GM19043 (cell line): Measurements from ENCODE around the gene PRAMEF7.
"Not testable (repeated sequence)": the region's sequence is repeated elsewhere in the genome, so short reads cannot be mapped to it uniquely, and the experiment has no call there.

Source experiments
- ATAC-seq: cut with Tn5 transposase; IDR thresholded peaks from one replicate; pipeline ENCODE4 v1.9.1; 2021; ENCODE audit warnings: low read depth; ENCODE audit not compliant: unreplicated experiment

Gene PRAMEF7

DNA sequence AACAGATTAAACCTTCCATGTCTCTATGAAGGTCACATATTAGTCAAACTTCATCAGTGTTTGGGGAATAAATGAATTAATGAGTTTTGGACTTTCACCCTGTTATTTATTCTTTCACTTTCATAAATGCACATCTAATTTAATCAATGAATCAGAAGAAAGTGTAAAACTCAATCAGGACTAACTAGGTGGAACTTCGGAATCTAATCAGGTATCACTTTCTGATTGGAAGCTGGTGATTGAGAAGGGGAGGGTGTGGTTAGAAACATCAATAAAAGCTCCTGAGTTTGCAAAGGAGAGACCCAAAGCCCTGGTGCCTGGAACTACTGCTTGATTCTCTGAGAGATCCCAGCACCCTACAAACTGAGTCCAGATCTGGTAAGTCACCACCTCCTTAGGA, at the start of gene PRAMEF7:
TSS of gene PRAMEF7 (plus strand) at position 301 of the 400 bp plus-strand sequence. CDS start 1,083 bp downstream, outside the sequence.
- not testable (repeated sequence) for ATAC-seq

GRCh38 chr1:12878453-12878852, 38.0 kb upstream of the PRAMEF7 start:
- ATAC-seq: not testable (repeated sequence)

DNA sequence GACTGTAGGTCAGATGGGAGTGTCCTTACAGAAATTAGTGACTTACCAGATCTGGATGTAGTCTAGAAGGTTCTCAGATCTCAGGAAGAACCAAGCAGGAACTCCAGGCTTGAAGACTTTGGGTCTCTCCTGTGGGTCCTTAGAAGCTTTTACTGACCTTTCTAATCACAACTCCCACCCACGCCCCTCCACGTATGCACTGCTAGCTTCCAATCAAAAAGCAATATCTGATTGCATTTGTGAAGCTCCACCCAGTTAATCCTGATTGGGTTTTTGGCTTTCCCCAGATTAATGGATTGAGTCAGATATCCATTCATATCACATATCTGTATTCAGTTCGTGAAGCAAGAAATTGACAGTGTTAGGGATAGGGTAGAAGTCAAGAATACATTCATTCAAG, 30.3 kb upstream of the PRAMEF7 start, which contains the start of gene PRAMEF4:
TSS of gene PRAMEF4 (minus strand) at position 101 of the 400 bp plus-strand sequence. CDS start 2,807 bp downstream, outside the sequence.
- not testable (repeated sequence) for ATAC-seq

DNA sequence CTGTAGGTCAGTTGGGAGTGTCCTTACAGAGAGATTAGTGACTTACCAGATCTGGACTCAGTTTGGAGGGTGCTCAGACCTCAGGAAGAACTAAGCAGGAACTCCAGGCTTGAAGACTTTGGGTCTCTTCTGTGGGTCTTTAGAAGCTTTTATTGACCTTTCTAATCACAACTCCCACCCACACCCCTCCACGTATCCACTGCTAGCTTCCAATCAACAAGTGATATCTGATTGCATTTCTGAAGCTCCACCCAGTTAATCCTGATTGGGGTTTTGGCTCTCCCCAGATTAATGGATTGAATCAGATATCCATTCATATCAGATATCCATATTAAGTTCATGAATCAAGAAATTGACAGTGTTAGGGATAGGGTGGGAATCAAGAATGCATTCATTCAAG, 18.2 kb upstream of the PRAMEF7 start, which contains the start of gene PRAMEF10:
TSS of gene PRAMEF10 (minus strand) at position 101 of the 400 bp plus-strand sequence. CDS start 2,423 bp downstream, outside the sequence.
- not testable (repeated sequence) for ATAC-seq

- not testable (repeated sequence) for ATAC-seq
Observed at GRCh38 chr1:12899186-12899585, 17.2 kb upstream of the PRAMEF7 start.

GRCh38 chr1:12903793-12904572, 12.4 kb upstream of the PRAMEF7 start:
- ATAC-seq: not testable (repeated sequence)

- ATAC-seq: not testable (repeated sequence)
Observed at GRCh38 chr1:12921749-12922148, 5.3 kb downstream of the PRAMEF7 start.

DNA sequence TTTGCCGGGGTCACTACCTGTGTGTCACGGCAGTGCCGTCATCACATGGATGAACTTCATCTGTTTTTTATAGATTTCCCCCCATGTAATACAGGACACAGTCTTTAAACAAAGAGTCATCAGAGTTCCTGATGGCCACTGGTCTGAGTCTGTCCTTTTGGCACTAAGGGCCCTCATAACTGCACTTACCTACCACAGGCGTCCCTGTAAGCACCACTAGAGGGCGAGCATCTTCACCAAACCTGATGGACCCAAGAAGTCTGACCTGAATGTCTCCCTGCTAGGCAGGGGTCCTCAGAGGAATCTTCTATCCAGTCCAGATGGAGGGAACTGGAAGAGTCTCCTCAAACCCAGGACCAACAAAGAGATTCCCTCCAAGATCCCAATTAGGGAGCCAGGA, 8.0 kb downstream of the PRAMEF7 start:
- ATAC-seq: not testable (repeated sequence)

GRCh38 chr1:12947480-12947879, 31.1 kb downstream of the PRAMEF7 start, which contains the start of gene PRAMEF6:
PRAMEF6 (minus strand) TSS chr1:12947580; CDS start chr1:12942518, 5,062 bp downstream.
- not testable (repeated sequence) for ATAC-seq
